Activated T-cell treated with anti-CD3 and anti-CD28 coated beads, Interleukin-2, amount 50 U/mL, for 72 hours (primary cell): ENCODE data around the gene PRKCI. TPM values are rescaled to one million over a fixed set of nuclear protein-coding genes. Genes with fewer than 3 reads are reported as not detected.
"Not testable (repeated sequence)": the region's sequence is repeated elsewhere in the genome, so short reads cannot be mapped to it uniquely, and the experiment has no call there.

Experiments used
- ATAC-seq, 2 donors: fragments of 150-1000 bp; cut with Tn5 transposase; replicated peaks in 1 of 2; 2 replicates each; pipeline ENCODE4 v1.10.0; 2021; ENCODE audit warnings: moderate library complexity in 2 of 2, mild to moderate bottlenecking in 1 of 2
- DNase-seq, 2 donors: peaks; one replicate each; pipeline ENCODE4 v3.0.0; 2021 to 2022; ENCODE audit warnings: mixed read lengths in 1 of 2
- H3K27ac Mint-ChIP-seq: one replicate; pipeline ENCODE4 v1.8.0; 2022; ENCODE audit warnings: mild to moderate bottlenecking, moderate library complexity, mixed read lengths
- H3K27me3 Mint-ChIP-seq: one replicate; pipeline ENCODE4 v1.8.0; 2022; ENCODE audit warnings: low read depth, mixed read lengths
- H3K36me3 Mint-ChIP-seq, 2 donors: one replicate each; pipeline ENCODE4 v1.8.0; 2022; ENCODE audit warnings: mixed read lengths in 2 of 2, mild to moderate bottlenecking in 1 of 2; ENCODE audit not compliant: insufficient read depth in 2 of 2
- H3K4me1 Mint-ChIP-seq: one replicate; pipeline ENCODE4 v1.8.0; 2022; ENCODE audit warnings: low read depth, mixed read lengths
- H3K4me3 Mint-ChIP-seq, 2 donors: one replicate each; pipeline ENCODE4 v1.8.0; 2022; ENCODE audit warnings: mild to moderate bottlenecking in 2 of 2, mixed read lengths in 2 of 2, moderate library complexity in 2 of 2
- H3K9me3 Mint-ChIP-seq, 2 donors: one replicate each; pipeline ENCODE4 v1.8.0; 2022; ENCODE audit warnings: mixed read lengths in 2 of 2
- total RNA-seq, 2 donors: library from RNA; stranded (reverse); gene quantifications; one replicate each; pipeline ENCODE4 v1.2.3, GENCODE V29; 2022

PRKCI gene
- 10 to 100 TPM; 33.7 to 36.9 TPM for total RNA-seq

DNA sequence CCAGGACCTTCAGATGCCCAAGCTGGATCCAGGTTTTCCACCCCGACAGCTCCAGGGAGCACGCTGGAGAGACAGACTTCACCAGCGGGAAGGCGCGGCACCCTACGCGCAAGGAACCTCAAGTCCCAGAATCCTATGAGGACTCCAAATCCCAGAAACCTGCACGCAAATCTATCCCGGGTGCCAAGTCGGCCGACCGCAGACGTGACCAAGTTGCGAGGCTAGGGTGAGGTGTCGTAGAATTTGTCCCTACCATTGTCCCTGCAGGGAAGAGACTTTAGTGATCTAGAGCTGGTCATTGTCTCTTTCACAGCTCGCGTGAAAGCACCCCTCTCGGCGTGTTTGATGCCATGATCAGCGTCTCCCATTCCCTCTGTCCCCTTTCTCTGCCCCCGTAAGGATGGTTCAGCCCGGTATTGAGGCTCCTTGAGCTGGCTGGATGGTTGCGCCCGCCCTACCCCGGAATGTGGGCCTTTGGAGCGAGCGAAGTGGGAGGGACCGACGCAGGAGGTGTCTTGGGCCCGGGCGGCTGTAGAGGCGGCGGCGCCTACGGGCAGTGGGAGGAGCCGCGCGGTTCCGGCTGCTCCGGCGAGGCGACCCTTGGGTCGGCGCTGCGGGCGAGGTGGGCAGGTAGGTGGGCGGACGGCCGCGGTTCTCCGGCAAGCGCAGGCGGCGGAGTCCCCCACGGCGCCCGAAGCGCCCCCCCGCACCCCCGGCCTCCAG is at the start of gene PRKCI:
PRKCI (plus strand) TSS at position 501 of the 723 bp plus-strand sequence. CDS start 246 bp downstream, outside the sequence.
- H3K27ac Mint-ChIP-seq: peak within 1 kb of the TSS; percentile 95
- H3K27me3 Mint-ChIP-seq: no peaks in the 10 kb centered on the region
- H3K9me3 Mint-ChIP-seq: no peaks in the 10 kb centered on the region
- H3K36me3 Mint-ChIP-seq: no peaks in the 10 kb centered on the region
- peaks cover 41% of the 10 kb centered on the region for H3K4me1 Mint-ChIP-seq
- ATAC-seq (peak; percentile 96 to 97), DNase-seq (peak; percentile 91 to 94)
- H3K4me3 Mint-ChIP-seq: peak within 1 kb of the TSS; percentile 91 to 92

DNA sequence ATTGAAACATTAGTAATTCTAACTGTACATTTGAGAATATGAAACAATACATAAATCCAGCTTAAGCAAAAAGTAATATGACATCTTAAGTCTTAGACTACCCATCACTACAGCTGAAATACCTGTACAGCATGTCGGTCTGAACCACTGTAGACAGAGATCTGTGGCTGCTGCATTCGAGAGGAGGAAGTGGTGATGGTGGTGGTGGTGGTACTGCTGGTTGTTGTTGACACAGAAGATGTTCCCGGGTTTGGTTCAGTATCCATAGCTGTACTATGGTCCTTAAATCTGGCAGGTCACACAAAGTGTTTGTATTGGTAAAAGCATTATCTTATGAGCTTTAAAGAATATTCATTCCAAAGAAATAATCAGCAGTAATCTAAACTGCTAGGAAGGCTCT is 43.6 kb upstream of the PRKCI start:
- H3K27ac Mint-ChIP-seq: peak overlapping the region; percentile 70
- peaks cover 8 to 27% of the 10 kb centered on the region in 2 donors for H3K36me3 Mint-ChIP-seq
- no peaks in the 10 kb centered on the region for H3K27me3 Mint-ChIP-seq
- peak; percentile 69 to 71 for DNase-seq
- ATAC-seq: peak; percentile 52 to 53
- peak overlapping the region; percentile 74 to 96 for H3K4me3 Mint-ChIP-seq
- H3K9me3 Mint-ChIP-seq: no peaks in the 10 kb centered on the region
- peaks cover 44% of the 10 kb centered on the region for H3K4me1 Mint-ChIP-seq

DNA sequence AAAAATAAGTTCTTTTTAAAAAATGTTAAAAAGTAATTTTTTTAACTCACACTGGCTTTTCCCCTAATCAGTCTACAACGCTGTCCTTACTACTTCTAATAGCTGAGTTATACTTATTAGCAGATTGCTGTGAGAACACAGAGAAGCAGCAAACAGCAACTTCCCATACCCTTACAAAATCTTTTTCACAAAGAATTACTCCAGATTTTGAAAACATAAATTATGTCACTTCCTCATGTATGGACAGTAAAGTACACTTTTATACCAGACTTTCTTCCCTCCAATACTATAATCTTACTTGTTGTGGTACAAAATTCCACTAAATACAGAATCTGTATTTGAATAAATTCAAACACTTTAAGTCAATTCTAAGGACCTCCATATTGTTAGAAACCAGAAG is 42.8 kb upstream of the PRKCI start:
- peaks cover 8 to 27% of the 10 kb centered on the region in 2 donors for H3K36me3 Mint-ChIP-seq
- H3K27ac Mint-ChIP-seq: peak overlapping the region; percentile 99

DNA sequence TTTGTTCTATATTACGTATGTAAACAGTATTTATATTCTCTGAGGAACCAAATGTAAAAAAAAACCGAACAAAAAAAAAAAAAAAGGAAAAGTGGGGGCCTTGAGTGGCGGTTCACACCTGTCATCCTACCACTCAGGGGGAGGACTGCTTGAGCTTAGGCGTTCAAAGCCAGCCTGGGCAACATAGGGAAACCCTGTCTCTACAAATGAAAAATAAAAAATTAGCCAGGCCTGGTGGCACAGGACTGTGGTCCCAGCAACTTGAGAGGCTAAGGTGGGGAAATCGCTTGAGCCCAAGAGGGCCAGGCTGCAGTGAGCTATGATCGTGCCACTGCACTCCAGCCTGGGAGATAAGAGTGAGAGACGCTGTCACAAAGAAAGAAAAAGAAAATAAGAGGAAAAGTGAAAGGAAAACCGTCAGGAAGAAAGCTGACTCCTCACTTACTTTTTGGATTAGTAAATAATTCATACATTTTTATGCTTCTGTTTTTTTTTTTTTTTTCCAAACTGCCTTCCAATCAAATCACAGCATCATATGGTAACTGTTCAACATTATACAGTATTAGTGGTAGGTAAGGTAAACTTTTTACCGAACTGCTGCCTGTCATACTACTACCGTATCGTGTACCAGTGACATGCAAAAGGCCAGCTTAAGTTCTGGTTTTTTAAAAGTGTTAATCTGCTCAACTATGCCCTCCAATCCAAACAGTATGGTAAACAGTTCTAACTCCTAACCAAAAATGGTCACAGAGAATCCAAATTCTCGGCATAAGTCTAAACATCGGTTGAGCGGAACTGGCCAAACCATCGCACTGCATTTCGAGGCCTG is 41.9 kb upstream of the PRKCI start:
- H3K36me3 Mint-ChIP-seq: peaks cover 5 to 19% of the 10 kb centered on the region in 2 donors
- no peak for DNase-seq
- H3K4me1 Mint-ChIP-seq: peaks cover 32% of the 10 kb centered on the region

More for the DNA sequence above, 42.8 kb upstream of the PRKCI start:
- ATAC-seq: no peak
- Mint-ChIP-seq H3K4me3 (peak overlapping the region; percentile 94 to 96), H3K4me1 (peaks cover 40% of the 10 kb centered on the region), H3K9me3 (no peaks in the 10 kb centered on the region), H3K27me3 (no peaks in the 10 kb centered on the region)
- DNase-seq: no peak

DNA sequence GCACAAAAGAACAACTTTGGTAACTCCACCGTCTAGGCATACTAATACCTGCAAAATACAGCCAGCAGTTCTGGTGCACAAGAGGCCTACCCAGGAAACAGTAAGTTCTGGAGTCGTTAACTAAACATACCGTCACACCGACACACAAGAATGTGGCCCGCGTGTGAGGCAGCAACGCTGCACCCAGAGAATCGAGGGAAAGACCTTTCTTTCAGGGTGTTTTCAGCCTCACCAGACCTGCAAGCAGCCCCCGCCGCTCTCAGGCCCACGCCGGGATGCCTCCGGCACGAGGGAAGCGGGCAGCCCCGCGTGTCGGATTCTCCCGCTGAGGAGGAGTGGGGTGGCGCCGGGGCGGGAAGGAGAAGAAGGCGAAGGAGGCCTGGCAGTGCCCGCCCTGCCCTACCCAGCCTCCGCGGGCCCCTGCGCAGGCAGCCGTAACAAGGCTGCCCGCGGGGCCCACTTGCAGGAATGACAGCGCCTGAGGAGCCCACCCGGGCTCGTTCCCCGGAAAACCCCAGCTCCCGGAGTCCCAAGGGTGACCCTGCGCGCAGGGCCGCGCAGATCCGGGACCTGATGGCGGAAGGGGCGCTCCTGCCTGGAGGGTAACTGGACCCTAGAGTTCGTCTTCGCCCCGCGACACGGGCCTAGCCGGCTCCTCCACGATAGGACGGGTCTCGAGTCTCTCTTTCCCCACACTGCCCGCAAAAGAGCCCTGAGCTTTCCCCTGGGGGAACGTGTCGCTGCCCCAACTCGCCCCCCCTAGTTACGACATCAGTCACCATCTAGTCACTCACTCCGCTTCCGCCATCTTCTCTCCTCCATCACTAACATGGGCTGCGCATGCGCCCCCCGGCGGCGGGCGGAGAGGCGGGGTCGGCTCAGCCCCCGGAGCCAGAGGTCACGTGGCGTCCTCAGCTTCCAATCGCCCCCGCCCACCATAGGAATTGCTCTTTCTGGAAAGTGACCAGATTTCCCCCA is 41.0 kb upstream of the PRKCI start, which contains the start of gene PHC3:
PHC3 (minus strand) TSS at position 826 of the 978 bp plus-strand sequence; CDS start at position 808, 18 bp downstream.
- Mint-ChIP-seq H3K4me3 (peak within 1 kb of the TSS; percentile 94 to 96), H3K27me3 (no peaks in the 10 kb centered on the region), H3K27ac (peak within 1 kb of the TSS; percentile 99), H3K9me3 (no peaks in the 10 kb centered on the region), H3K4me1 (peaks cover 27% of the 10 kb centered on the region), H3K36me3 (peaks cover 4 to 14% of the 10 kb centered on the region in 2 donors)
- ATAC-seq (peak; percentile 83 to 87), DNase-seq (peak; percentile 94 to 96)

More for the DNA sequence above, 41.9 kb upstream of the PRKCI start:
- no peaks in the 10 kb centered on the region for H3K9me3 Mint-ChIP-seq
- peak; percentile 40 for ATAC-seq
- H3K4me3 Mint-ChIP-seq: peak overlapping the region; percentile 94 to 96
- H3K27me3 Mint-ChIP-seq: no peaks in the 10 kb centered on the region
- H3K27ac Mint-ChIP-seq: peak overlapping the region; percentile 99

DNA sequence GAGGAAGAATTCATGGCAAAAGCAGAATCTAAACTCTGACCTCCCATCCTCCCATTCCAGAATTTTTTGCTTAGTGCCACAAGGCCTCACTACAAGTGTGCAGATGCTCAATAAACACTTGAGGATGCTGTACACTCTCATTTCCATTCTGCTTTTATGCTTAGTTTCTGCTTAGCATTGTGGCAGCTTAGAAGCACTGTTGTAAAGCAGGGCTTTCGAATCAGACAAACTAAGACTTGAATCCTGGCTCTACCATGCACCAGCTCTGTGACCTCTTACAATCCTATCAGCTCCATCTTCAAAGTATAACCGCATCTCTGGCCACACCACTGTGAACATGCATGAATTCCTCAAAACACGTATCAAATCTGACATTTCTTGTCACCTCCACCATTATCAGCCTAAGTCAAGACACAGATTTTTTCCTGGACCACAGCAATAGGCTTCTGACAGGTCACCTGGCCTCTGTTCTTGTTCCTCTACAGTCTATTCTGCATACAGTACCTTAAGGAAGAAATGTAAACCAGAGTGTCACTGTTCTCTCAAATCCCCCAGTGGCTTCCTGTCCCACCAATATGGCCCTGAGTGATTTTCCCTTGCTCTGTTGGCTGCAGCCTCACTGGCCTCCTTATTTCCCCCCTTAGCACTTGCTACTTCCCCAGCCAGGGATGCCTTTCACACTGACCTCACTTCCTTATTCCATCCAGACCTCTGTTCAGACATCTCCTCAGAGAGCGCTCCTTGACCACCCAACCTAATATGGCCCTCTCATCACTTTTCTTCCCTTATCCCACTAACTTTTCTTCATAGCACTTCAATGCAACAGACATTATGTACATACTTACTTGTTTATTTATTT is 32.6 kb upstream of the PRKCI start:
- no peaks in the 10 kb centered on the region for H3K36me3 Mint-ChIP-seq
- no peaks in the 10 kb centered on the region for H3K9me3 Mint-ChIP-seq
- peak overlapping the region in 1 of 2 donors; percentile 17 for H3K4me3 Mint-ChIP-seq
- no peaks in the 10 kb centered on the region for H3K27me3 Mint-ChIP-seq
- DNase-seq (no peak), ATAC-seq (peak; percentile 12 to 51)
- H3K27ac Mint-ChIP-seq: no peak overlapping the region
- H3K4me1 Mint-ChIP-seq: peaks cover 8% of the 10 kb centered on the region

DNA sequence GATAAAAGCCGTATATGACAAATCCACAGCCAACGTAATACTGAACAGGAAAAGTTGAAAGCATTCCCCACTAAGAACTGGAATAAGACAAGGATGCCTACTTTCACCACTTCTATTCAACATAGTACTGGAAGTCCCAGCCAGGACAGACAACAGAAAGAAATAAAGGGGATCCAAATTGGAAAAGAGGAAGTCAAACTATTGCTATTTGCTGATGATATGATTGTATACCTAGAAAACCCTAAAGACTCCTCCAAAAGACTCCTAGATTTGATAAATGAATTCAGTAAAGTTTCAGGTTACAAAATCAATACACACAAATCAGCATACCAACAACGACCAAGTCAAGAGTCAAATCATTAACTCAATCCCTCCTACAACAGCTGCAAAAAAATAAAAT is 26.5 kb upstream of the PRKCI start:
- not testable (repeated sequence) for H3K9me3 Mint-ChIP-seq, ATAC-seq, DNase-seq, H3K4me3 Mint-ChIP-seq, H3K4me1 Mint-ChIP-seq, H3K27ac Mint-ChIP-seq, H3K36me3 Mint-ChIP-seq, H3K27me3 Mint-ChIP-seq

DNA sequence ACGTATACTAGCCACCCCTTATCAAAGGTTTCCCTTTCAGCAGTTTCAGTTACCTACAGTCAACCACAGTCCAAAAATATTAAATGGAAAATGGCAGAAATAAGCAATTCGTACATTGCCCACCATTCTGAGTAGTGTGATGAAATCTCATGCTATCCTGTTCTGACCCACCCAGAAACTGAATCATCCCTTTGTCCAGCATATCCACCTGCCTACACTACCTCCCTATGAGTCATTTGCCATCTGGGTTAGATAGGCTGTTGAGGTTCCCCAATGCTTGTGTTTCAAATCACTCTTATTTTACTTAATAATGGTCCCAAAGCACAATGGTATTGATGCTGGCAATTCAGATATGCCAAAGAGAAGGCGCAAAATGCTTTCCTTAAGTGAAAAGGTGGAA is 25.4 kb upstream of the PRKCI start:
- no peaks in the 10 kb centered on the region for H3K9me3 Mint-ChIP-seq
- no peaks in the 10 kb centered on the region for H3K4me1 Mint-ChIP-seq
- no peaks in the 10 kb centered on the region for H3K36me3 Mint-ChIP-seq
- H3K27ac Mint-ChIP-seq: no peak overlapping the region
- no peaks in the 10 kb centered on the region for H3K27me3 Mint-ChIP-seq
- ATAC-seq: peak in 1 of 2 donors; percentile 35
- no peak for DNase-seq
- H3K4me3 Mint-ChIP-seq: no peak overlapping the region

DNA sequence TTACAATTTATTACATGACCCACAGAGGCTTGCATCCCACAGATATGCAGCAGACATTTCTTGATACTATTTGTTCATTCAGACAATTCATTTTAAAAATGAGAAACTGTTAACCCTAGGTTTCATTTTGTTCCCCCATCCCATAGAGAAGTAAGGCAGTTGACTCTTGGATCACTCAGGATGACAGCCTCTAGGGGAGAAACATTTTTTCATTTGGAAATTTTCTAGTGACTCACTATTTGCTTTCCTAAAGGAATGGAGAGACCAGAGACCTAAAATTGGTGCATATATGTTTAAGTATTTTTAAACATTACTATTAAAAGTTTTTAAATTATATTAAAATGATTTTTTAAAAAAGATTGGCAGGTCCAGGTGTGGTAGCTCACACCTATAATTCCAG is 21.2 kb upstream of the PRKCI start:
- no peaks in the 10 kb centered on the region for H3K36me3 Mint-ChIP-seq
- DNase-seq (no peak), ATAC-seq (no peak)
- no peaks in the 10 kb centered on the region for H3K4me1 Mint-ChIP-seq
- H3K27me3 Mint-ChIP-seq: peaks cover 8% of the 10 kb centered on the region
- no peaks in the 10 kb centered on the region for H3K9me3 Mint-ChIP-seq
- H3K4me3 Mint-ChIP-seq: no peak overlapping the region
- no peak overlapping the region for H3K27ac Mint-ChIP-seq

DNA sequence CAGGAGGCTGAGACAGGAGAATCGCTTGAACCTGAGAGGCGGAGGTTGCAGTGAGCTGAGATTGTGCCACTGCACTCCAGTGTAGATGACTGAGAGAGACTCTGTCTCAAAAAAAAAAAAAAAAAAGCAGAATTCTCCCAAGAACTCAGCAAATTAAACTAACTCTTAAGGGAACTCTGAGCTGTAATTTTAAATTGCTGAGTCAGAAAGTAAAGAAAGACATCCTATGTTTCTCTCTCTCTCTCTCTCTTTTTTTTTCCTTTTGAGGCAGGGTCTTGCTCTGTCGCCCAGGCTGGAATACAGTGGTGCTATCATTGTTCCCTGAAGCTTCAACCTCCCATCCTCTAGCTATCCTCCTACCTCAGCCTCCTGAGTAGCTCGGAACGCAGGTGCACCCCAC is 20.7 kb upstream of the PRKCI start:
- H3K4me1 Mint-ChIP-seq: no peaks in the 10 kb centered on the region
- DNase-seq: no peak
- H3K9me3 Mint-ChIP-seq: no peaks in the 10 kb centered on the region
- no peak overlapping the region for H3K4me3 Mint-ChIP-seq
- no peak for ATAC-seq
- peaks cover 8% of the 10 kb centered on the region for H3K27me3 Mint-ChIP-seq
- H3K36me3 Mint-ChIP-seq: no peaks in the 10 kb centered on the region
- no peak overlapping the region for H3K27ac Mint-ChIP-seq

DNA sequence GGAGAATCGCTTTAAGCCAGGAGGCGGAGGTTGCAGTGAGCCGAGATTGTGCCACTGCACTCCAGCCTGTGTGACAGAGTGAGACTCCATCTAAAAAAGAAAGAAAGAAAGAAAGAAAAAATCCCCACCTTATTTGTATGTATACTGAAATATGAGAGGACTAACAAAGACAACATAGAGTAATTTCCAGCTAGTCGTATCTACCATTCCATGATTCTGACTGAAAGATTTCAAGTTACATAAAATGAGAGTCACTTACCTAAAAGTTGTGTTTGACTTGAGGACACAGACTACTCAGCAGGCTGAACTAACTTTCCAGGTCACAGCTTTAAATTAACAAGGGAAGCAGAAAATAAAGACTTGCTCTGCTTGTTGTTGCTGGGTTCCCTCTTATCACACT is 18.8 kb upstream of the PRKCI start:
- H3K27ac Mint-ChIP-seq: no peak overlapping the region
- peaks cover 8% of the 10 kb centered on the region for H3K27me3 Mint-ChIP-seq
- no peaks in the 10 kb centered on the region for H3K36me3 Mint-ChIP-seq
- no peaks in the 10 kb centered on the region for H3K9me3 Mint-ChIP-seq
- no peak for DNase-seq
- peak in 1 of 2 donors; percentile 83 for ATAC-seq
- H3K4me3 Mint-ChIP-seq: peak overlapping the region in 1 of 2 donors; percentile 47
- H3K4me1 Mint-ChIP-seq: no peaks in the 10 kb centered on the region
